Activated gamma-delta T cell treated with Interleukin-2 at 50 U/mL for 16 hours (primary cell): ENCODE data around the gene RARS1.
"Not testable (repeated sequence)": the region's sequence is repeated elsewhere in the genome, so short reads cannot be mapped to it uniquely, and the experiment has no call there.

Experiments used
- DNase-seq: peaks from one replicate; pipeline ENCODE4 v3.0.0-alpha.2; 2020

RARS1 gene

GRCh38 chr5:168482361-168482760 is 3.9 kb upstream of the RARS1 start:
- no peak for DNase-seq

DNA sequence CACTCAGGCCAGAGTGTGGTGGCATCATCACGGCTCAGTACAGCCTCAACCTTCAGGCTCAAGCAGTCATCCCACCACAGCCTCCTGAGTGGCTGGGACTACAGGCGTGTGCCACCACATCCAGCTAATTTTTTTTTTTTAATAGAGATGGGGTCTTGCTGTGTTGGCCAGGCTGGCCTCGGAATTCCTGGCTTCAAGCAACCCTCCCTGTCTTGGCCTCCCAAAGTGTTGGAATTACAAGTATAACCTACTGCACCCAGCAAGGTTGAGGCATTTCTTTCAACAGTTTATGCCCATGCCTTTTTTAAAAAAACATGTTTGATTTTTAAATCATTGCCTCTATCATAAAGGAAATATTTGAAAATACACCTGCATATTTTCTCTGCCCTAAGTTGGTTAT is 2.8 kb downstream of the RARS1 start:
- DNase-seq, result no peak

- DNase-seq, result no peak
Observed at GRCh38 chr5:168494057-168494555, 7.8 kb downstream of the RARS1 start.

DNA sequence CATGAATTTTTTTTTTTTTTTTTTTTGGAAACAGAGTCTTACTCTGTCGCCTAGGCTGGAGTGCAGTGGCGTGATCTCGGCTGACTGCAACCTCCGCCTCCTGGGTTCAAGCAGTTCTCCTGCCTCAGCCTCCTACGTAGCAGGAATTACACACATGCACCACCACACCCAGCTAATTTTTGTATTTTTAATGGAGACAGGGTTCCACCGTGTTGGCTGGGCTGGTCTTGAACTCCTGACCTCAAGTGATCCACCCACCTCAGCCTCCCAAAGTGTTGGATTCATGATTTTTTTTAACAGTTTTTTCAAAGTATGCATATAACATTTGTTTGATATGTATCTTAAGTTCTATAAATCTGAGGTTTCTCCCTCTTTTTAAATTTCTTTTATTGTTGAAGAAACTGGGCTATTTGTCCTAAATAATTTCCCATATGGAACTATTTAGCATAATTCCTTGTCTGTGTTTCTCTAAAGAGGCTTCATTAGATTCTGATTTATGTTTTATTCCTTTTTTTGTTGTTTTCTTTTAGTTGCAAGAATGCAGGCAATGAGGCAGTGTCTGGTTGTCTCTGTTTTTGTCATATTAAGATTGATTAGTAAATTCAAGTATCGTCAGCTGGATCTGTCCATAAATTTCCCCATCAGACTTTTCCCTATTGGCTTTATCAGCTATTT is 16.4 kb downstream of the RARS1 start:
- DNase-seq, result no peak

DNA sequence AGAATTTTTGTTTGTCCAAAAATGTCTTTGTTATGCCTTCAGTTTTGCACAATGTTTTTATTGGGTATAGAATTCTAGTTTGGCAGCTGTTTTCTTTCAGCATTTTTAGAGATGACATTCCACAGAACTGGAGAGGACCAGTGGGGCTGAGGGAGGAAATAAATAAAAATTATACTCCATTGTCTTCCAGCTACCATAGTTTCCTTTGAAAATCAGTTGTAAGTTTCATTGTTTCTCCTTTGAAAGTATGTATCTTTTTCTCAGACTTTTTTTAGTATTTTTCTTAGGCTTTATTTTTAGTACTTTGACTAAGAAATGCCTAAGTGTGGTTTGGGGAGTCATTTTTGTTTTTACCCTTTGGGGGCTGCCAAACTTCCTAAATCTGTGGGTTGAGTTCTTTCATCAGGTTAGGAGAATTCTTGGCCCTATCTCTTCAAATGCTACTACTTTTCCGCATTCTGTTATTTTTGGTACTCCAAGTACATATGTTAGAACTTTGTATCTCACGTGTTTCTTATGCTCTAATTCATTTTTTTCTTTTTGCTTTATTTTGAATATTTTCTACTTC is 27.7 kb downstream of the RARS1 start:
- no peak for DNase-seq

DNA sequence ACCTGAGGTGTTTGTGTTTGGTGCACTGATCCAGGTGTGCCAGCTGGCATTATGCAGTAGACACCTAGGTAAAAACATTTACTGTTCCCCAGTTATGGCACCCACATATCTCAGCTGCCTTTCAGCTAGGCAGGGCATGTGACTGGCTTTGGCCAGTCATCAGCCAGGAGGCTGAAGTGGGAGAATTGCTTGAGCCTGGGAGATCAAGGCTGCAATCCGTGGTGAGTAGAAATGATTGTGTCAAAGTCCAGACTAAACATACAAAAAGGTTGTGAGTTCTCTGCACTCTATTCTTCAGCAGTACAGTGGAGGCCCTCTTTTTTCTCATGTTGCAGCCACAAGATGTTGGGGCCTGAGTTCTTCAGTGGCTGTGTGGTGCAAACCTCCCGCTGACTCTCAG is 39.6 kb downstream of the RARS1 start:
- no peak for DNase-seq

GRCh38 chr5:168527756-168528295 is 41.6 kb downstream of the RARS1 start:
- DNase-seq, result no peak

DNA sequence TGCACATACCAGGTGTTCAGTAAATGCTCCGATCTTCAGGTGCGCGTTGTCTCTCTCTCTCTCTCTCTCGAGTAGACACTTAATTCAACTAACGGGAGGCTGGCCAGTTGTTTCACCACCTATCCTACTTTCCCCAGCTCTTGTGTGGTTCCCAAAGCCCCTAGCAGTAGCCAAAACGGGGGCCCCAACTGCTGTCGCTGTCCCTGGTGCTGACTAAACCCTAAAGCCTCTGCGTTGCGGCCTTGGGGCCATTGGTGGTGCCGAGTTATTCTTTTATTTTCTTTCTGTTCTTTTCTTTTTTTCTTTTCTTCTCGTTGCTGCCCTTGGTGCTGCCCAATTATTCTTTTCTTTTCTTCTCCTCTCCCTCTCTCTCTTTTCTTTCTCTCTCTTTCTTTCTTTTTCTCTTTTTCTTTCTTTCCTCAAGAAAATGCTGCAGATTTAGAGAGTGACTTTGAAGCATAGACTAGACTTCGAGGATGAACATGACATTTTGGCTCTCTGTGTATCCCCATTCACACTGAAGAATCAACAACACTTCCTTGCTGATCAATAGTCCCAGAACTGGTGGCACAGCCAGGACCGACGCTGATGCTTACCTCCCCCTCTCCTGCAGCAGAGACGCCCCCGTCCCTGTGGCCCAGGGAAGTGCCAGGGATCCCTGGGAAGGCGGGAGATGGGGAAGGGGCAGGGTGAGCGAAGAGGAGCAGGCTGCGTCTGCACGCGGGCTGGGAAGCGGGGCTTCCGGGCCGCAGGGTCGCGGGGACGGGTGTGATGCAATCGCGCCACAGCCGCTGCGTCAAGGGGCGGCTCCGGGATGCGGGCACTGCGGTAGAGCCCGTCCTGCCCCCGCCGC is 42.5 kb downstream of the RARS1 start, which contains the start of gene FBLL1:
Gene FBLL1, plus strand, starts transcription at position 785 of the 853 bp plus-strand sequence. CDS start 200 bp downstream, outside the sequence.
- DNase-seq, result no peak

DNA sequence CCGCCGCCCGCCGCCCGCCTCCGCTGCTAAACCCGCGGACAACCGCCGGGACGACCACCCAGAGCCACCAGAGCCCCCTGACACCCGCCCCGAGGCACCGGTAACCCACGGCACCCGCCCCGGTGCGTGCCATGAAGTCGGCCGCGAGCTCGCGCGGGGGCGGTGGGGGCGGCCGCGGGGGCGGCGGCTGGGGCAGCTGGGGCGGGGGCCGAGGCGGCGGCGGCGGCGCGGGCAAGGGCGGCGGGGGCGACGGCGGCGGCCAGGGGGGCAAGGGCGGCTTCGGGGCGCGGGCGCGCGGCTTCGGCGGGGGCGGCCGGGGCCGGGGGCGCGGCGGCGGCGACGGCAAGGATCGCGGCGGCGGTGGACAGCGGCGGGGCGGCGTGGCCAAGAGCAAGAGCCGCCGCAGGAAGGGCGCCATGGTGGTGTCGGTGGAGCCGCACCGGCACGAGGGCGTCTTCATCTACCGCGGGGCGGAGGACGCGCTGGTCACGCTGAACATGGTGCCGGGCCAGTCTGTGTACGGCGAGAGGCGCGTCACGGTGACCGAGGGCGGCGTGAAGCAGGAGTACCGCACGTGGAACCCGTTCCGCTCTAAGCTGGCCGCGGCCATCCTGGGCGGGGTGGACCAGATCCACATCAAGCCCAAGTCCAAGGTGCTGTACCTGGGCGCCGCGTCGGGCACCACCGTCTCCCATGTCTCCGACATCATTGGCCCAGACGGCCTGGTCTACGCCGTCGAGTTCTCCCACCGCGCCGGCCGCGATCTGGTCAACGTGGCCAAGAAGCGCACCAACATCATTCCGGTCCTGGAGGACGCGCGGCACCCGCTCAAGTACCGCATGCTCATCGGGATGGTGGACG is 43.3 kb downstream of the RARS1 start:
- no peak for DNase-seq

DNA sequence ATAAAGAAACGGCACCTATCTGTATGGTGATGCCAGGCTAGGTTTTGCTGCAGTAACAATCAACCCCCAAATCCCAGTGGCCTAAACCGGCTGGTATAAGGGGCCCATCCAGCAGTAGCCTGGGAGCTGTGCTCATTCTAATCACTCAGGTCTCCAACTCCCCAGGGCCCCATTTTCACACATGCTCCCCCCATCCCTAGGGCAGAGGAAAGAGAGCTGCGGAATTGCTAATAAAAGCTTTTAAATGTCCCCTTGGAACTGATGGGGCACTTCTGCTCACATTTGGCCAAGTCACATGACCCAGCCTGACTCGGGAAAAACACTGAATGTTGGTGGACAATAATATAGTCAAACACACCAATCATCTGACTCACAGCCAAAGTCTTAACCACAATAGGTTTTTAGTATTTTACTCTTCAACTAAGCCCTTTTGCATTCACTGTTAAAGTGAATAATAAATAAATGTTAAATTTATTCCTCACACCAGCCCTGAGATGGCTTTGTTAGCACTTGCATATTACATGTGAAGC is 44.4 kb downstream of the RARS1 start:
- no peak for DNase-seq

- DNase-seq, result no peak
Observed at GRCh38 chr5:168531191-168531590, 44.9 kb downstream of the RARS1 start.

DNA sequence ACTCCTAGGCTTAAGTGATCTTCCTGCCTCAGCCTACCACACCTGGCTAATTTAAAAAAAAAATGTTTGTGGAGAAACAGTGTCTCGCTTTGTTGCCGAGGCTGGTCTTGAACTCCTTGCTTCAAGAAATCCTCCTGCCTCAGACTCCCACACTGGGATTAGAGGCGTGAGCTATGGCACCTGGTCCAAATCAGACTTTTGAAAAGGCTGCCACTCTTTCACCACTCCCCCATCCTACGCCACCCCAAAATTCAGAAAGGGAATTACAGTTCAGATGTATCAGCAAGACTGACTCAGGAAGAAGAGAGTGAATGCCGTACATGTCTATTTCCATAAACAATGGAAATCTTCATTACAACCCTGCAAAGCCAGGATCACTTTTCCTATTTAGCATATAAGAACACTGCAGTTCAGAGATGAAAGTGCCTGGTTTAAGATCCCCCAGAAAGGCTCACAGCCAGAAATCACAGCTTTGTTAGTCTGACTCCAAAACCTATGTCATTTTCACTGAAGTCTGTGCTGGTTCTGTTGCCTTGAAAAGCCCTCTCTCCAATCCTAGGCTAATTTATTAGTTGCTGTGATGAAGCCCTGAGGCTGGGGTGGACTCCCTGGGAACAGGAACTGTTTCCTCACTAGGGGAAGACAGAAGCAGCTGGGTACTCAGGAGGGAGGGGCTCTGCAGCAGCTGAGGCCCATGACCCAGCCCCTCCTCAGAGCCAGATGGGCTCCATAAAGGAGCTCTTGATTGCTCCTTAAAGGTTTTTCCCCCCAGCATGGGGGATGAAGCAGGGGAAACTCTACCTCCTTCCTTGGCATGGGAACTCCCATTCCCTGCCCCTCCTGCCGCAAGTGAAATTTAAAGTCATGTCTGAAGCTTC is 46.0 kb downstream of the RARS1 start:
- no peak for DNase-seq

DNA sequence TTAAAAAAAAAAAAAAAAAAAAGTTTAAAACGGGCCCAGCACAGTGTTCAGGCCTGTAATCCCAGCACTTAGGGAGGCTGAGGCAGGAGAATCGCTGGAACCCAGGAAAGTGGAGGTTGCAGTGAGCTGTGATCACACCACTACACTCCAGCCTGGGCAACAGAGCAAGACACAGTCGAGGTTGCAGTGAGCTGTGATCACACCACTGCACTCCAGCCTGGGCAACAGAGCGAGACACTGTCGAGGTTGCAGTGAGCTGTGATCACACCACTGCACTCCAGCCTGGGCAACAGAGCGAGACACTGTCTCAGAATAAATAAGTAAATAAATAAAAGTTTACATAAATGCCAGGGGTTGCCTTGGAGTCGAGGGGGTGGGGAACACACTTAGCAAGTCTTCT is 48.1 kb downstream of the RARS1 start:
- DNase-seq, result not testable (repeated sequence)

- DNase-seq, result no peak
Observed at GRCh38 chr5:168537176-168537575, 50.9 kb downstream of the RARS1 start.

DNA sequence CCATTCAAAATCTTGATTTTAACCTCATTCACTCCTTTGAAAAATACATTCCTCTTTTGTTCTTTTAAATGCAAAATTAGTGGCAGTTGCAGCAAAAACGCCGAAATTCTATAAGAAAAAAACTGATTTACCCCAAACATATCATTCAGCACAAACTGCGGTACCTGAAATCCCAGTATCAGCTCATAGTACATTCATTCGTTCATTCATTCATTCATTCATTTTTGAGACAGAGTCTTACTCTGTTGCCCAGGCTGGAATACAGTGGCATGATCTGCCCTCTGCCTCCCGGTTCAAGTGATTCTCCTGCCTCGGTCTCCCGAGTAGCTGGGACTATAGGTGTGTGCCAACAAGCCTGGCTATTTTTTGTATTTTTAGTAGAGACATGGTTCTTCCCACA is 63.3 kb downstream of the RARS1 start:
- DNase-seq, result no peak

DNA sequence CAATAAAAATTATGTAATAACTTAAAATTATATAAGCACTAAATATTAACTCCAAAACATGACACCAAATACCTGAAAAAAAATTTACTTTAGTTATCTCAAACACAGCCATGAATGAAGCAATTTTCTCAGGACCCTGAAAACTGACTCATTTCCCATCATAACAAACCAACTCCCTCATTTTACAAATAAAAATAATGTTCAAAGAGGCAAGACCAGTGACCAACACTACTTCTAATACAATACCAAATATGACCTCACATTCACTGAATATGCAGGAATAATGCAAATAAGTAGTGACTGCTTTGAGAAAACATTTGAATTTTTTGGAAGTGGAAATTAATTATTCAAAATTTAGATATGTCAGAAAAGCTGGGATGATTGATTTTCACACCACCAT is 64.4 kb downstream of the RARS1 start:
- DNase-seq, result no peak

- no peak for DNase-seq
Observed at GRCh38 chr5:168552146-168552545, 65.9 kb downstream of the RARS1 start.

DNA sequence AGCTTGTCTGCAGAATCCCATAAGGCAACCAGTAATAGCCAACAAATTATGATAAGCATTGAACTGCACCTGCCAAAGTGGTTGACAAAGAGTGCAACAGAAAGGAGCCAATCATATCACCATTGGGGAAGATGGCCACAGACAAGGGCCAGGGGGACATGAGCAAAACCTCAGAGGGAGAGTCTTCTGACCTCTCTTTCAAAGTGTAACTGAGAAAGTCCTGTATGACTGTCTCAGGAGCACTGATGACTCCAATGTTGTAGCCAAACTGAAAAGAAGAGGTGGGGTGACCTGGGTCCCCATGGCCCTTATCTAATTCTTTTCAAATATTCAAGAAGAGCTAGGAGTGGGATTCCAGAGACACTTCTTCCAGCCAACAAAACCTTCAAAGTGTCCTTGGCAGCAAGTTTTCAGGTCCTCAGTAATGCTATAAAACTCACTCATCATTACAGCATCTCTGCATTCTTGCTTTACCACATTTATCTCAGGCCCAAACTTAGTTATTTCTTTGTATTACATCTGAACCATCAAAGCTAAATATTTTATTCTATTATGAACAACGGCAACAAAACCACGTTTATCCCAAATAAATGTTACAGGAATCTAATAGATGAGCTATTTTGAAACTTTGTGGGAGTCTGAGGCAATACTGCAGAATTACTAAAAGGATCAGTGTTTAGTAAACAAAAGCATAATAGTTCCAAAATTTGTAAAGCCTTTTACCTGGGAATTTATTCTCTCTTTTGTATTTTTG is 67.3 kb downstream of the RARS1 start:
- DNase-seq, result no peak

DNA sequence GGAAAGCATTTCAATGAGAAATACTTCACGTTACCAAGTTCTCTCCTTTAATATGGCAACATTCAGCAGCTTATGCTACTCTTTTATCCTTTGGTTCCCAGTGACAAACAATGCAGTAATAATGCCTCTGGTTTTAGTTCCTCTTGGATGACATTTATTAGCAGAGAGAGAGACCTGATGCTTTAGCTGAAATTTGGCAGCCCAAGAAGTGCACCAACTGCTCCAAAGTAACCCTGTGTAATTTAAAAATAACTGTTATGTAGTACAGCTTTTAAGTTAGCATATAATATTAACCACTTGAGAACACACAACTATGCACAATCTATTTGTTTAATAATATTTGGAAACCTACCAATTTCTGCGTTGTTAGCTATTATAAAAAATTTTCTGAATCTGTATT is 71.1 kb downstream of the RARS1 start:
- no peak for DNase-seq

DNA sequence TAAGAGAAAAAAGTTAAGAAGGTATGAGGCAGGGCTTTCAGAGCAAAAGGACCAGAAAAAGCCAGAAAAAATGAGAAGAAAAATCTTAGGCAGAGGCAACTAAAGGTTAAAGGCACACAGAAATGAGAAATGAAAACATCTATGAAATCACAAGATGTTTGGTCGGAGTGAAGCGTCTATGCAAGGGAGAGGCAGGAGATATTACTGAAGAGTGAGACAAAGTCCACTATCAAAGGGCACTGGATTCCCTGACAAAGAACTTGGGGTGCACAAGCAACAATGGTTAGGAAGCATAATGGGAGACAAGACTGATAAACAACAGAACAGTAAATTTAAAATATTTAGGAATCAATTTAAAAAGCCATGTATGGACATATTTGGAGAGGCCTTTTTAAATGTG is 76.0 kb downstream of the RARS1 start:
- DNase-seq, result no peak
